Lung (tissue), 12 donors: ENCODE measurements around the gene C11orf58. TPM values are rescaled to one million over a fixed set of nuclear protein-coding genes. Genes with fewer than 3 reads are reported as not detected.

Experiments used
- ATAC-seq: fragments of 200-7000 bp; cut with Tn5 transposase; one replicate; pipeline ENCODE4 v1.9.1; 2020; ENCODE audit warnings: moderate number of reproducible peaks; ENCODE audit not compliant: insufficient read depth, low FRiP score
- DNase-seq, 3 donors: peaks; one replicate each; pipeline ENCODE4 v3.0.0-alpha.2; 2013 to 2017
- H3K27ac ChIP-seq, 2 donors: one replicate each; pipeline ENCODE4 v1.5.1; 2013; ENCODE audit warnings: mild to moderate bottlenecking in 2 of 2, moderate library complexity in 2 of 2, control low read depth in 1 of 2, inconsistent platforms in 1 of 2, low read depth in 1 of 2, low read length in 1 of 2
- H3K27me3 ChIP-seq, 3 donors: one replicate each; pipeline ENCODE4 v1.5.1; 2013; ENCODE audit warnings: low read length in 2 of 3; ENCODE audit not compliant: control insufficient read depth in 3 of 3, insufficient read depth in 3 of 3
- H3K36me3 ChIP-seq, 4 donors: one replicate each; pipeline ENCODE4 v1.5.1; 2013; ENCODE audit warnings: low read length in 4 of 4, mild to moderate bottlenecking in 1 of 4, moderate library complexity in 1 of 4; ENCODE audit not compliant: control insufficient read depth in 4 of 4, insufficient read depth in 4 of 4
- H3K4me1 ChIP-seq, 5 donors: one replicate each; pipeline ENCODE4 v1.5.1; 2013; ENCODE audit warnings: low read length in 5 of 5, mild to moderate bottlenecking in 2 of 5, moderate library complexity in 1 of 5; ENCODE audit not compliant: control insufficient read depth in 5 of 5, insufficient read depth in 5 of 5
- H3K4me3 ChIP-seq: one replicate; pipeline ENCODE4 v1.5.1; 2013; ENCODE audit warnings: mild to moderate bottlenecking, control low read depth, moderate library complexity
- H3K9ac ChIP-seq, 2 donors: one replicate each; pipeline ENCODE4 v1.5.1; 2013; ENCODE audit warnings: low read length in 2 of 2, control low read depth in 1 of 2; ENCODE audit not compliant: insufficient read depth in 1 of 2
- H3K9me3 ChIP-seq, 4 donors: one replicate each; pipeline ENCODE4 v1.5.1; 2013; ENCODE audit warnings: low read length in 3 of 4, mild to moderate bottlenecking in 1 of 4, moderate library complexity in 1 of 4; ENCODE audit not compliant: control insufficient read depth in 4 of 4, insufficient read depth in 3 of 4
- CTCF ChIP-seq: IDR thresholded peaks from 2 replicates; pipeline ENCODE4 v1.5.1; 2012; ENCODE audit warnings: mild to moderate bottlenecking; ENCODE audit errors: control extremely low read depth, extremely low read depth
- WGBS, 2 donors: extraction: QIAGEN DNeasy Blood & Tissue Kit; methylation state at CpG; one replicate each; pipeline ENCODE4 v1.1.7; 2013; 5-methylcytosine and 5-hydroxymethylcytosine counted together
- polyA plus RNA-seq, 2 donors: library from polyadenylated mRNA; stranded (reverse); fragments of 200-250 nt; gene quantifications; one replicate each; pipeline ENCODE4 v1.2.1, GENCODE V29; 2013
- total RNA-seq, 2 donors: library from RNA; depleted of rRNA in 1 of 2; stranded (reverse); fragments of >200 nt in 1 of 2; gene quantifications; one replicate each; pipeline ENCODE4 v1.2.1, GENCODE V29; 2014 to 2021
- donor health status: control.
- donor health status: control.
- donor health status: Bipolar disorder and iron deficiency.
- donor health status: healthy.
- donor health status: DM: yes; HTN: yes; CAD: no.

The C11orf58 gene
- total and polyA plus RNA-seq, 4 donors: 87.2 to 219 (median 97.9) TPM

GRCh38 chr11:16778876-16779275 is 40.4 kb downstream of the C11orf58 start:
- ATAC-seq (no peak), DNase-seq (no peak)
- H3K27ac ChIP-seq: no peak overlapping the region
- TF ChIP-seq CTCF: no peak
- no peaks in the 10 kb centered on the region for H3K27me3 ChIP-seq
- H3K9me3 ChIP-seq: peaks cover 0 to 5% (median 0%) of the 10 kb centered on the region in 4 donors
- no peak overlapping the region for H3K9ac ChIP-seq
- 90 to 92% methylated on average over 7 to 8 of the region's 8 CpGs for WGBS, 2 donors
- H3K4me1 ChIP-seq: peaks cover 0 to 21% (median 2%) of the 10 kb centered on the region in 5 donors
- H3K4me3 ChIP-seq: no peak overlapping the region
- peaks cover 0 to 2% (median 0%) of the 10 kb centered on the region in 4 donors for H3K36me3 ChIP-seq

- no peak overlapping the region for H3K9ac ChIP-seq
- 75 to 76% methylated on average over 8 of the region's 8 CpGs for WGBS, 2 donors
- no peak overlapping the region for H3K4me3 ChIP-seq
- H3K36me3 ChIP-seq: peaks cover 0 to 2% (median 0%) of the 10 kb centered on the region in 4 donors
- H3K4me1 ChIP-seq: peaks cover 0 to 21% (median 6%) of the 10 kb centered on the region in 5 donors
- peaks cover 0 to 4% (median 0%) of the 10 kb centered on the region in 4 donors for H3K9me3 ChIP-seq
- TF ChIP-seq CTCF: no peak
- ATAC-seq (no peak), DNase-seq (no peak)
- no peak overlapping the region for H3K27ac ChIP-seq
- H3K27me3 ChIP-seq: no peaks in the 10 kb centered on the region
Measured at GRCh38 chr11:16779436-16779835, 41.0 kb downstream of the C11orf58 start.

- TF ChIP-seq CTCF: no peak
- no peak overlapping the region for H3K27ac ChIP-seq
- no peaks in the 10 kb centered on the region for H3K27me3 ChIP-seq
- peaks cover 0 to 4% (median 0%) of the 10 kb centered on the region in 4 donors for H3K9me3 ChIP-seq
- no peak for ATAC-seq
- peaks cover 0 to 2% (median 0%) of the 10 kb centered on the region in 4 donors for H3K36me3 ChIP-seq
- H3K4me1 ChIP-seq: peaks cover 0 to 21% (median 7%) of the 10 kb centered on the region in 5 donors
- DNase-seq: no peak
- no peak overlapping the region for H3K9ac ChIP-seq
- 99 to 100% methylated on average over 2 of the region's 2 CpGs for WGBS, 2 donors
- H3K4me3 ChIP-seq: no peak overlapping the region
Measured at GRCh38 chr11:16780146-16780545, 41.7 kb downstream of the C11orf58 start.
